Hematopoietic multipotent progenitor cell treated with erythropoietin and hydrocortisone succinate and interleukin-3 and kit ligand, for 15 days (in vitro differentiated cells): ENCODE measurements around the gene F10.
A peak's percentile ranks its signal among the peaks of the same experiment; 100 is the strongest.
"Not testable (repeated sequence)": the region's sequence is repeated elsewhere in the genome, so short reads cannot be mapped to it uniquely, and the experiment has no call there.

Experiments used
- DNase-seq: peaks from one replicate; pipeline ENCODE4 v3.0.0-alpha.2; 2015; ENCODE audit warnings: low spot score

The F10 gene

DNA sequence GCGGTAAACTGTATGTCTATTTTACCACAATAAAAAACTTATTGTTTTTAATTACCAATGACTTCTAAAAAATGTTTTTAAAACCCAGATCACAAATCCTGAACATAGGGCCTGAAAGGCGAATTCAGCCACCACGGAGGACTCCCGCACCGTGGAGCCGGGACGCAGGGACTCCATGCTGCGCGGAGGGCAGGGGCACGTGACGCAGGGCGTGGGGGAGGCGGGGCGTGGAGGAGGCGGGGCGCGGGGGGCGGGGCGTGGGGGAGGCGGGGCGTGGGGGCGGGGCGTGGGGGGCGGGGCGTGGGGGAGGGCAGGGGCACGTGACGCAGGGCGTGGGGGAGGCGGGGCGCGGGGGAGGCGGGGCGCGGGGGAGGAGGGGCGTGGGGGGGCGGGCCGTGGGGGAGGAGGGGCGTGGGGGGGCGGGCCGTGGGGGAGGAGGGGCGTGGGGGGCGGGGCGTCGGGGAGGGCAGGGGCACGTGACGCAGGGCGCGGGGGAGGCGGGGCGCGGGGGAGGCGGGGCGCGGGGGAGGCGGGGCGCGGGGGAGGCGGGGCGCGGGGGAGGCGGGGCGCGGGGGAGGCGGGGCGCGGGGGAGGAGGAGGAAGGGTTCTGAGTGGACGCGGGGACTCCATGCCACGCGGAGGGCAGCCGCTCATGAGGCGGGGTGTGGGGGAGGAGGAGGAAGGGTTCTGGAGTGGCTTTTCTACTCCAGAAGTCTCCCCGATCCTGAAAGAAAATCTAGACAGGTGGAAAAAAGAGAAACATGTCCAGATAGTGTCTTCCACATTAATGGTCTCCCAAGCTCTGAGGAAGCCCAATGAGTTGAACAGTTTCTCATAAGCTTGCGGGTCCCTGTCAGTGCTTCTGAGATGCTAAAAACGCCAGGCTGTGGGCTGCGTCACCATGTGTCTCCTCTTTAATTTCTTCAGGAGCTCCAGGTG lies 31.5 kb downstream of the F10 start:
- DNase-seq = peak; percentile 79

DNA sequence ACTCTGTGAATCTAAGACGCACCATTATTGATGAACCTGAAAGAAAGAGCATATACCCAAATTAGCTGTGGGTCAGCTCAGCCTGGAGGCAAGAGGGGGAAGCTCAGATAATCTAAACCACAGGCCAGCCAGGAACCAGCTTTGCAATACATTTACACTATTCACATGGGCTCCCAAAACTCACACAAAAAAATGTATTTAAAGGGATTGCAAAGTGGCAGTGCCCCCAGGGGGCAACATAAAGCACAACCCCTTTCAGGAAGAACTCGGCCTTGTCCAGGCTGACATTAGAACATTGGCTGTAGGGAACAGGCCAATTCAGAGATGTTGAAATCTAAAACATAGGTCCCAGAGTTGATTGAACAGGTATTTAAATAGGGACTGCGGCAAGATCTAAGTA lies 32.6 kb downstream of the F10 start:
- no peak for DNase-seq

DNA sequence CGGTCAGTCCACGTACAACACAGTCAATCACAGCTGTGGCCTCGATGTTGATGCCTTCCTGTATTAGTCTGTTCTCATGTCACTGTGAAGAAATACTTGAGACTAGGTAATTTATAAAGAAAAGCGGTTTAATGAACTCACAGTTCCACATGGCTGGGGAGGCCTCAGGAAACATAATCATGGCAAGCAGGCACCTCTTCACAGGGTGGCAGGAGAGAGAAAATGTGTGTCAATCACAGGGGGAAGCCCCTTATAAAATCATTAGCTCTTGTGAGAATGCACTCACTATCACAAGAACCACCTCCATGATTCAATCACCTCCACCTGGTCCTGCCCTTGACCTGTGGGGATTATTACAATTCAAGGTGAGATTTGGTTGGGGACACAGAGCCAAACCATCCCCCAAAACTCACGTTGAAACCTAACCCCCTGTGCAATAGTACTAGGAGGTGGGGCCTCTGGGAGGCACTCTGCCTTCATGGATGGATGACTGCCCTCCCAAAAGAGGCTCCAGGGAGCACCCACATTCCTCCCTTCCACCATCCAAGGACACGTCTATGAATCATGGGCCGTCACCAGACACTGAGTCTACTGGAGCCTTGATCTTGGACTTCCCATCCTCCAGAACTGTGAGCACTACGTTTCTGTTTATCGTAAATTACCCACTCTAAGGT lies 33.5 kb downstream of the F10 start:
- no peak for DNase-seq

DNA sequence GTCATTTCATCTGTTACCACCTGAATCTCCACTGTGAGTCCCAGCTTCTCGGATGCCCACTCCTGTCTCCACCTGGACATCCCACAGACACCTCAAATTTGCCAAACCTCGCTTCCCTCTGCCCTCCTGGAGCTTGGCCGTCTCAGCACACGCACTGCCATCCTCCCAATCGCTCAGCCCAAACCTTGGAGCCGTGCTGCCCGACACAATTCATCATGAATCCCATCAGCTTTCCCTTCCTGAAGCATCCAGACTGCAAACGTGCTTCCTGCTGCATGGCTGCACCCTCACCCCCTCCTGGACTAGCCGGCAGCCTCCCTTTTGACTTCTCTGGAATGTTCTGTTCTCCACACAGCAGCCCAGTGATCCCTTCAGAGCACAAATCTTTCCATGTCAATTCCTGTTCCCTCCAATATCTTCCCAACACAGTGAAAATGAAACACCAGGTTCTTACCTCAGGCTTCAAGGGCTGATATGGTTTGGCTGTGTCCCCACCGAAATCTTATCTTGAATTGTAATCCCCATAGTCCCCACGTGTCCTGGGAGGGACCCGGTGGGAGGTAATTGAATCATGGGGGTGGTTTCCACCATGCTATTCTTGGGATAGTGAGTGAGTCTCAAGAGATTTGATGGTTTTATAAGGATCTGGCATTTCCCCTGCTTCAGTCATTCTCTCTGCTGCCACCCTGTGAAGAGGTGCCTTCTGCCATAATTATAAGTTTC lies 34.8 kb downstream of the F10 start:
- DNase-seq = no peak

DNA sequence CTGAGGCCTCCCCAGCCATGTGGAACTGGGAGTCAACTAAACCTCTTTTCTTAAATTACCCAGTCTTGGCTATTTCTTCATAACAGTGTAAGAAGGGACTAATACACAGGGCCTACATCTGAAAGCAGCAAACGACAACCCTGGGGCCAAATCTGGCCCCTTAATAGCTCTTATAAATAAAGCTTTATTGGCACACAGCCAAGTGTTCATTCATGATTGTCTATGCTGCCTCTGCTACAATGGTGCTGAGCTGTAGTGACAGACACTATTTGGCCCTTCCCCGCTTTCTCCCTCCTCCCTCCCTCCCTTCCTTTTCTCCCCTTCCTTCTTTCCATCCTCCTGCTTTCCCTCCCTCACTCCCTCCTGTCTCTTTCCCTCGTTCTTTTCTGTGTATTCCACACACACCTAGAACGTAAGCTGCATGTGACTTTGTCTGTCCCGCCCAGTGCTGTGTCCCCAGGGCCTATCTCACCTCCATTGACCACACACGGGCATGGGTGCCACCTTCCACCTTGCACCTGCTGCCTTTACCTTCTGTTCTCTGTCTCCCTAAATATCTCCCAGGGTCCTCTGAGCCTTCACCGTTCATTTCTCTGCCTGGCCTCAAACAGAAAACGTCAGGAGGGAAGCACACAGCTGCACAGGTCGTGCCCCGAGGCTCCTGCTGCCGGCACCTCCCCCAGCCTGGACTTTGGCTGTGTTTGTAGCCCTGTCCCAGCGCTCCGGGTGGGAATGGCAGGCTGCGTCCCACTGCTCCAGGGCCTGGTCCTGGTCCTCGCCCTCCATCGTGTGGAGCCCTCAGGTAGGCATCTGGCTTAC lies 35.5 kb downstream of the F10 start, which contains the start of gene PROZ:
TSS of gene PROZ (plus strand) at position 720 of the 819 bp plus-strand sequence. CDS start at position 733, 13 bp downstream.
- no peak for DNase-seq

DNA sequence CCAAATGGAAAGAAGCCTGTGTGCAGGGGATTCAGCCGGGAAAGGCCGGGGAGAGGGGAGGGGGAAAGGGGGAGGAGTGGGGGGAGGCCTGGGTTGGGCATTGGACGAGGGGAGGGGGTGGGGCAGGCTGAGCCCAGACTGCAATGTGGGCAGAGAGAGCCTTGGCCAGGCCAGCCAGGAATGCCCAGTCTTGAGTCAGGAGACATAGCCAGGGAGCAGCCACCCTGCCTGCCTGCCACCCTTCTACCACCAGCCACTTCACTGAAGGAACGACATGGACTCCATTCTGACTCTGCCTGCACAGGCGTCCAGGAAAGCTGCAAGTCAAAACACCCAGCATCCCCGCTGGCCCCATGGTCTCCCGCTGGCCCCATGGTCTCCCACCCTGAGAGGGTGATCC lies 36.3 kb downstream of the F10 start:
- no peak for DNase-seq

DNA sequence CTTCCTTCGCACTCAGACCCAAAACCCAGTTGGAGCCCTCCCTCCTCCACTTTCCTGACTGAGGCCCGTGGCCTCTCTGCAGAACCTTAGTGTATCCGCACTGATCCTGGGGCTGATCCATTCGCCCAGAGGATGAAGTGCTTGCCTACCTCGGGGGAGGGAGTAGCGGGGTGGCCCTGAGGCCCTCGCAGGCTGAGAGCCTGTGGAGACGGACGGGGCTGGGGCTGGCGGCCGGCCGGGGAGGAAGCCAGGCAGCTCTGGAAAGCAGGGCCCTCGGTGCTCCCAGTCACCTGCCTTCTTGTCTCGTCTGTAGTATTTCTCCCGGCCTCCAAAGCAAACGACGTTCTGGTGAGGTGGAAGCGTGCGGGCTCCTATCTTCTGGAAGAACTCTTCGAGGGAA lies 37.1 kb downstream of the F10 start:
- no peak for DNase-seq

DNA sequence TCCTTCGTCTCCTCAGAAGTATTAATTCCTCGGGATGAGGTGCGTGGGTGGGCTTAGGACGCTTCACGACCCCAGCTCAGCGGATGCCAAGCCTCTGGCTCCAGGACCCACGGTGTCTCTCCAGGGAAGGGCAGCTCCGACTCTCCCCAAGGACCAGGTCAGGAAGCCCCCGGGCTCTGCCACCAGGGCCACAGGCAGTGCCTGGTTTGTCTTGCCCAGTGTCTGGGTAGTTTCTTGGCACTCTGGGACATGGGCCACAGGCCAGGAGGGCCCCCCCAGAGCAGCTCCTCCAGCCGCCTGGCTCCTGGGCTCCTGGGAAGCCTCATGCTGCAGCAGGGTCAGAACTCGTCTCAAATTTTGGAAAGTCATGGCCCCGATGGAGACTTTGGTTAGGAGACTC lies 38.4 kb downstream of the F10 start:
- DNase-seq = no peak

DNA sequence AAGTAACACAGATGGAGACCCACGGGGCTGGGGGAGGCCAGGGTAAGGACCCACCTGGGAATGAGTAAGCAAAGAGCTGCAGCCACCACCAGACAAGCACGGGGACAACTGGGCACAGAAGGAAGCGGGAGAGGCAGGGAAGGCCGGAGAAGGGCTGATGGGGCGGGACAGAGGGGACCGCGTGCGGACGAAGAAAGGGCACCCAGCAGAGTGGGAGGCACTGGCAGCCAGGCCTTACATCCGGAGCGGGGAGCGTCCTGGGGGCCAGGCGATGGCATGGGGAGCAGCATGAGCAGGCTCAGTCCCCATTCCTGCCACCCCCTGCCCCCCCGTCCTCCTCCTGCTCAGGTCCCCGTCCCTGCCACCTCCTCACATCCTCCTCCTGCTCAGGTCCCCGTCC lies 38.8 kb downstream of the F10 start:
- DNase-seq = no peak

DNA sequence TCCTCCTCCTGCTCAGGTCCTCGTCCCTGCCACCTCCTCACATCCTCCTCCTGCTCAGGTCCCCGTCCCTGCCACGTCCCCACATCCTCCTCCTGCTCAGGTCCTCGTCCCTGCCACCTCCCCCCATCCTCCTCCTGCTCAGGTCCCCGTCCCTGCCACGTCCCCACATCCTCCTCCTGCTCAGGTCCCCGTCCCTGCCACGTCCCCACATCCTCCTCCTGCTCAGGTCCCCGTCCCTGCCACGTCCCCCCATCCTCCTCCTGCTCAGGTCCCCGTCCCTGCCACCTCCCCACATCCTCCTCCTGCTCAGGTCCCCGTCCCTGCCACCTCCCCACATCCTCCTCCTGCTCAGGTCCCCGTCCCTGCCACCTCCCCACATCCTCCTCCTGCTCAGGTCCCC lies 39.4 kb downstream of the F10 start:
- not testable (repeated sequence) for DNase-seq

DNA sequence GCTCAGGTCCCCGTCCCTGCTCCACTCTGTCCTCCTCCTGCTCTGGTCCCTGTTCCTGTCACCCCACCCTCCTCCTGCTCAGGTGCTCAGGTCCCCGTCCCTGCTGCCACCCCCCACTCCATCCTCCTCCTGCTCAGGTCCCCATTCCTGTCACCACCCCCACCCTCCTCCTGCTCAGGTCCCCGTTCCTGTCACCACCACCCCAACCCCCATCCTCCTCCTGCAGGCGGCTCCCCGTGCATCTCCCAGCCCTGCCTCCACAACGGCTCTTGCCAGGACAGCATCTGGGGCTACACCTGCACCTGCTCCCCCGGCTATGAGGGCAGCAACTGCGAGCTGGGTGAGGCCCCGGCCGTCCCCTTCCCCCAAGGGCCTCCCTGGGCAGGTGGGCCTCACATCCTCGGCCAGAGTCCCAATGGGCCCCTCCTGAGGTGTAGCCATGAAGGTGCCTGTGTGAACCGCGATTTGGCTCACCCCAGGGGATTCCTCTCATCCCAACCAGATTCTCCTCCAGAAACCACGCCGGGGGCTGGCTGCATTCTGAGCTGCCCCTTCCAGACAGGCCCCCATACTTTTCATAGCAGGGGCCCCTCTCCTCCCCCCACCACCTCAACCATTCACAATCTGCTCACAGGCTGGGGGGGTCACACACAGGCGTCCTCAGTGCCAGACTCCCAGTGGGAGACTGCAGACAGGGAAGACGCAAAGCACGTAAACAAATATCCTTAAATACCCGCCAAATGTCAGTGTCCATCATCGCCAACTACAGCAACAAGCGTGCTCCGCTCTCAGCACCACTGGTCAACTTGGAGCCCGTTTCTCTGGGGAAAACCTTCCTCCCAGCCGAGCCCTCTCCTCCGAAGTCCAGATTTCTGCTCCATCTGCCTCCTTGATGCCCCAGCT lies 40.4 kb downstream of the F10 start:
- DNase-seq = no peak

DNA sequence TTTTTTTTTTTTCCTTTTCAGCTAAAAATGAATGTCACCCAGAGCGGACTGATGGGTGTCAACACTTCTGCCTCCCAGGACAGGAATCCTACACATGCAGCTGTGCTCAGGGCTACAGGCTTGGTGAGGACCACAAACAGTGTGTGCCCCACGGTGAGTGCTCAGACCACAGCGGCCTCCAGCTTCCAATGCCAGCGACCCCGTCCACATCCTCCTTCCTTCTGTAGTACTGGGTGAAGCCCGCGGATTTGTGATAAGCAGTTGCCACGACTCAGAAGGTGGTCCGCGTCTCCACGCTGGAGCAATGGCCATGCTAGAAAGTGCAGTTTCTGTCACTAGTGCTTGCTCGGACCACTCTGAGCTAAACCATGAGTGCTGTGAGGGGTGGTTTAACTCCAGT lies 41.9 kb downstream of the F10 start:
- DNase-seq = no peak

DNA sequence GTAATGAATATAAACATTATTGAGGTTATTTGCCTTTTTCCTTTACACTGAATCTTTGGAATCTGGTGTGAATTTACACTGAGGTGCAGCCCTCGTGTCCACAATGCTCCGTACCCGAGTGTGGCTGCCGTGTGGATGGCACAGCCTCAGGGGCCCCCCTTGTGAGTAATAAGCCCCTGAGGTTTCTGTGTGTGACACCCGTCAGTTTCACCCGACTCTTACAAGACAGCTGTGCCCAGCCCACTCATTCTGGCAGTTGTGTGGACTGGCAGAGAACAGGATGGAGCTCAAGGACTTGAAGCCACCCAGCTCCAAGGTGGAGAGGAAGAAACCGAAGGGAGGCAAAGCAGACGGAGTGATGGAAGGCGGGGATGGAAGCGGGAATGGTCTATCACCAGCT lies 43.7 kb downstream of the F10 start:
- no peak for DNase-seq

DNA sequence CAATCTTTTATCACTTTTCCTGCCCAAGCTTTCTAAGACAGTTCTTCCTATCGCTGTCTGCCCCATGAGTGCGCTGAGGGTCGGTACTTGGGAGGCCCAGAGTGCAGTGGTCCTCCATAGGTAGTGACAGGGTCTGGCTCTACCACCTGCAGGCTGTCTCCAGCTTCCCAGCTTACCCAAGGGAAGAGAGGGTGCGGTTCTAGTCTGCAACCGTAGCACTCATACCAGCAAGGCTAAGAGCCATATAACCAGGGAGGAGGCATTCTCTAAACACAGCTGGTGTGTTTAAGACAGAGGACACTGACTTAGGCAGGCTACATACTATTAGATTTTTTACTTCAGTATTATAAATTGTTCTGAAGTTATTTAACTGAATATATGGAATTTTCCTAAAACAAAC lies 44.1 kb downstream of the F10 start:
- no peak for DNase-seq

DNA sequence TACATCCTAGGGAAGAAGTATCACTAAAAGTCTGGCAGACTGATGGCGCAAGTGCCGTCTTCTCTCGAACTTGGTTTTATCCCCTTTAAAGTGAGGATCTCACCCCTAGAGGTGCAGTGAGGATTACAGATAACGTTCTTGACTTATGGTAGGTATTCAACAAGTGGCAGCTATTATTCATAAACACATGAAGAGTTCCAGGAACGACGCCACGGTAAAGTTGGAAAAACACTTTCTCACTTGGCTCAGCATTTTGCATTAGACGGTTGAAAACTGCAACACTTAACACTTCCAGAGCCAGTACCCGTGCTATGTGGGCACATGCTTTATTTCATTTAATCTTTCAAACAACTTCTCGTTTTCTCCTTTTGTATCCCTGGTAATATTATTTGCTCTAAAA lies 44.6 kb downstream of the F10 start:
- DNase-seq = no peak

DNA sequence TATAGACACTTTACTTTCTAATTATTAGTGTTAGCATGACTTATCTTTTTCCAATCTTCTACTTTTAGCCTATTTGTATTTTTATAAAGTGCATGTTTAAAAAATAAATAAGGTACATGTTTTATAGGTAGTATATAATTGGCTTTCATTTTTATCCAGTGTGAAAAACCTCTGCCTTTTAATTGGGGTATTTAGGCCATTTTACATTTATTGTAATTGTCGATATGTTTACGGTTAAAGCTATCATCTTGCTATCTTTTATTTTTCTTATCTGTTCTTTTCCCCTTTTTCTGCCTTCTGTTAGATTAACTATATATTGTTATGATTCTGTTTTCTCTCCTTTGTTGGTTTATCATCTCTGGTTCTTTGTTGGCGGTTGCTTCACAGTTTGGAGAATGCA lies 45.0 kb downstream of the F10 start:
- no peak for DNase-seq

DNA sequence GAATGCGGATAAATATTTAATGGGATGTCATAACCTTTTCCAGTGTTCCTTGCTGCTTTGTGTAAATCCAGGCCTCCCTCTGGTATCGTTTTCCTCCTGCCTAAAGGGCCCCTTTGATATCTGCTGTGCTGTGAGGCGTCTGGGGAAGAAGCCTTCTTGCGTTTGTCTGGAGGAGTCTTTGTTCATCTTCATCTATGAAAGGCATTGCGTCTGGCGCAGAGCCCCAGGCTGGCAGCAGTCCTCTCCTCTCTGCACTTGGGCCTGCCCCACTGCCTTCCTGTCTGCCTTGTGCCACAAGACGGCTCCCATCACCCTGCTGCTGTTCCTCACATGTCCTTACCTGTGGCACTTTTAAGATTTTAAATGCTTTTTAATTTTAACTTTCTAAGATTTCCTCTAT lies 45.6 kb downstream of the F10 start:
- no peak for DNase-seq

DNA sequence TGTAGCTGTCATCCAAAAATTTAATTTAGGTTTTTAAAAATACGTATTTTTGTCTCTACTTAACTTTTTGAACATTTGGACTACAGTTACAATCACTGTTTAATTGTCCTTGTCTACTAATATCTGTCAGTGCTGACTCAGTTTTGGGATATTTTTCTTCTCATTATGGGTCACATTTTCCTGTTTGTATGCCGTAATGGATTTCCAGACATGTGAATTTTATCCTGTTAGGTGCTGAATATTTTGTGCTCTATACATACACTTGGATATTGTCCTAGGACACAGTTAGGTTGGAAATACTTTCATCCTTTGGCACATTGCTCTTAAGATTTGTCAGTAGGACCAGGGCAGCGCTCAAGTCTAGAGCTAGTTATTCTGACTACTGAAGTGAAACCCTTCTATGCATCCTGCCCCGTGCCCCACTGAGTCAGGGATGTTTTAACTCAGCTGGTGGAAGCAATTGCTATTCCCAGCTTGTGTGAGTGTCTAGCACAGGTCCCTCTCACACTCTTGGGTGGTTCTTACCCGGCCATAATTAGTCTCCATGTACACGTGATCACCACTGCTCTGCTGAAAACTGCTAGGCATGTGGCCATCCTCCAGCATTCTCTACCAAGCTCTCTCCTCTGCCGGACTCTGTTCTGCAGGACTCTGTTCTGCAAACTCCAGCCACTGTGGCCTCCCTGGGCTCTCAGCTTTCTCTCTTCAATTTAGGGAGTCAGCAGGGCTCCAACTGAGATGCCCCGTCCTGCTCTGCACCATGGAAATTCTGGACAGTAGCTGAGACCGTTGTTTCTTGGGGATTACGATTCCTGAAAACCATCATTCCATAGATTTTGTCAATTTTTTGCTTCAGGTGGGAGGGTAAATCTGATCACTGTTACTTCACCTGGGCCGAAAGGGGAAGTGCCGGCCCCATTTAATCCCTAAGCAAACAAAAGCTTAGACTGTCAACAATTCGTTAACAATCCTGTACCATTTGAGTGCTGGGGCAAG lies 47.0 kb downstream of the F10 start:
- no peak for DNase-seq

DNA sequence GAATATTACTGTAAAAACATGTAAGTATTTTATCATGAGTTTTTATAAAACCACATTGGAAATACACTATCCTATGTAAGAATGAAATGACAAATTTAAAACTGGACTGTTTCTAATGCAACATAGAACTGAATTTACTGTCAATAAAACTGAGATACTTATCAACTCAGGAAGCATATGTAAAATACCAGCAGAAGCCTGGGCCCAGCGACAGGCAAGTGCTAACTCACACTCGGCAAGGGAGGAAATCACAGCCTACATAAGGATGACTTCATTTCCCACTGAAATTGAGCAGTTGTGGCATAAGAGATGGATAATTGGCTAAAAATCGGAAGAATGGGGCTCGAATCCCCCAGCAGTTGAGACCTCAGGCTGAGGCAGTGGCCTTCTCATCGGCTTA lies 47.9 kb downstream of the F10 start:
- DNase-seq = no peak
